DMS 273 treated with DMSO at 0.1 percent for 48 hours (cell line): ENCODE measurements around the gene TTLL5.

Source experiments
- DNase-seq: peaks from one replicate; lab custom pipeline; 2025; lab: John Stamatoyannopoulos, UW

Gene TTLL5

GRCh38 chr14:75969891-75970290 is 308.8 kb downstream of the TTLL5 start:
- DNase-seq = peak; percentile 33

- no peak for DNase-seq
Observed at GRCh38 chr14:75970989-75971388, 309.9 kb downstream of the TTLL5 start.

GRCh38 chr14:75971509-75971908 is 310.5 kb downstream of the TTLL5 start:
- DNase-seq = no peak

- peak; percentile 88 for DNase-seq
Observed at GRCh38 chr14:75972801-75973421, 311.9 kb downstream of the TTLL5 start.

- DNase-seq = no peak
Observed at GRCh38 chr14:75976826-75977581, 316.0 kb downstream of the TTLL5 start.

GRCh38 chr14:75977582-75977943 is 316.5 kb downstream of the TTLL5 start:
- no peak for DNase-seq

GRCh38 chr14:75978249-75978731 is 317.2 kb downstream of the TTLL5 start:
- peak; percentile 67 for DNase-seq

- no peak for DNase-seq
Observed at GRCh38 chr14:75979071-75979571, 318.1 kb downstream of the TTLL5 start.

GRCh38 chr14:75979648-75980565 is 318.9 kb downstream of the TTLL5 start:
- DNase-seq = no peak

- no peak for DNase-seq
Observed at GRCh38 chr14:75980856-75981255, 319.8 kb downstream of the TTLL5 start.

GRCh38 chr14:75981426-75982265 is 320.6 kb downstream of the TTLL5 start, which contains the start of gene TGFB3:
Gene TGFB3 (minus strand): TSS chr14:75981995. CDS start chr14:75980893, 1,102 bp downstream.
- peak; percentile 88 for DNase-seq

GRCh38 chr14:75982266-75983018 is 321.4 kb downstream of the TTLL5 start:
- DNase-seq = peak; percentile 65

- DNase-seq = no peak
Observed at GRCh38 chr14:75983019-75983358, 321.9 kb downstream of the TTLL5 start.

GRCh38 chr14:75984674-75985073 is 323.6 kb downstream of the TTLL5 start:
- no peak for DNase-seq

- DNase-seq = peak; percentile 54
Observed at GRCh38 chr14:75985618-75986438, 324.8 kb downstream of the TTLL5 start, which contains the start of gene IFT43. Gene IFT43 (plus strand): TSS chr14:75985763. CDS start chr14:75985787, 24 bp downstream.

- no peak for DNase-seq
Observed at GRCh38 chr14:75986439-75986765, 325.4 kb downstream of the TTLL5 start.

- DNase-seq = no peak
Observed at GRCh38 chr14:75987201-75987970, 326.3 kb downstream of the TTLL5 start.

GRCh38 chr14:75989134-75989533 is 328.1 kb downstream of the TTLL5 start:
- DNase-seq = no peak

- DNase-seq = no peak
Observed at GRCh38 chr14:75990297-75990696, 329.3 kb downstream of the TTLL5 start.
